Stimulated activated CD8-positive, alpha-beta memory T cell treated with anti-CD3 and anti-CD28 coated beads, Interleukin-4, amount 100 ng/mL, for 48 hours (primary cell): ENCODE measurements around the gene RAPGEF5.

Source experiments
- DNase-seq: peaks from one replicate; pipeline ENCODE4 v3.0.0-alpha.2; 2020

RAPGEF5 gene

DNA sequence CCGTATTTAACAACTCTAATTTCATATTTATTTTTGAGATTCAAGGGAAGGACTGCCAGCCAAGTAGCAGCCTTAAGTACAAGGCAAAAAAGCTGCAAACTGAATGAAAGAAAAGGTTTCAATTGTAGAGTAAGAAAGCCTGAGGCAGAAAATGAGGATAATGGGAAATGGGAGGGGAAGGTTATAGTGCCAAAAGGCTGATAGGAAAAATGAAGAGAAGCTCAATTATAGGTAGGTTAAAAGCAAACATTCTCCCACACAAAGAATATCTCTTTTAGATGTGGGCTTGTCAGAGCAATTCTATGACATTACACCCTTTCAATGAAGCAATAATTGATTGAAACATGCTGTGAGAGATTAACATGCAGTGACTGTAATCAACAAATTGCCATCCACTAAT, 175.3 kb downstream of the RAPGEF5 start:
- no peak for DNase-seq

DNA sequence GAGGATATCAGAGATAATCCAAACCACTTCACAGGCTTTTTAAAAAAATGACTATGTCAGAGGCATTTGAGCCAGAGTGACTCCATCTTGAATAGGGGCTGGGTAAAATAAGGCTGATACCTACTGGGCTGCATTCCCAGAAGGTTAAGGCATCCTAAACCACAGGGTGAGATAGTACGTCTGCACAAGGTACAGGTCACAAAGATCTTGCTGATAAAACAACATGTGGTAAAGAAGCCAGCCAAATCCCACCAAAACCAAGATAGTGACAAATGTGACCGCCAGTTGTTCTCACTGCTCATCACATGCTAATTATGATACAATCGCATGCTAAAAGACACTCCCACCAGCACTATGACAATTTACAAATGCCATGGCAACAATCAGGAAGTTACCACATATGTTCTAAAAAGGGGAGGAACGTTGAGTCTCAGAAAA, 177.5 kb downstream of the RAPGEF5 start:
- no peak for DNase-seq

DNA sequence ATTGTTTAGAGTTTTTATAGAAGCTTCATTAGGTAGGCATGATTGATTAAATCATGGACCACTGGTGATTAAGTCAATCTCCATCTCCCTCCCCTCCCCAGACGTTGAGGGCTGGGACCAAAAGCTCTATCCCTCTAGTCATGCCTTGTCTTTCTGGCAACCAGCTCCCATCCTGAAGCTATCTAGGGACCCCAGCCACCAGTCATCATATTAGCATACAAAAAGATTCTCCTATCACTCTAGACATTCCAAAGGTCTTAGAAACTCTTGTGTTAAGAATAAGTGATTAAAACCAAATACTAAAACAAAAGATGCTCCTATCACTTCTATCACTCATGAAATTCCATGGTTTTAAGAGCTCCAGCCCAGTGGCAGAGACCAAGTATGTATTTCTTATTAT, 178.2 kb downstream of the RAPGEF5 start:
- no peak for DNase-seq

DNA sequence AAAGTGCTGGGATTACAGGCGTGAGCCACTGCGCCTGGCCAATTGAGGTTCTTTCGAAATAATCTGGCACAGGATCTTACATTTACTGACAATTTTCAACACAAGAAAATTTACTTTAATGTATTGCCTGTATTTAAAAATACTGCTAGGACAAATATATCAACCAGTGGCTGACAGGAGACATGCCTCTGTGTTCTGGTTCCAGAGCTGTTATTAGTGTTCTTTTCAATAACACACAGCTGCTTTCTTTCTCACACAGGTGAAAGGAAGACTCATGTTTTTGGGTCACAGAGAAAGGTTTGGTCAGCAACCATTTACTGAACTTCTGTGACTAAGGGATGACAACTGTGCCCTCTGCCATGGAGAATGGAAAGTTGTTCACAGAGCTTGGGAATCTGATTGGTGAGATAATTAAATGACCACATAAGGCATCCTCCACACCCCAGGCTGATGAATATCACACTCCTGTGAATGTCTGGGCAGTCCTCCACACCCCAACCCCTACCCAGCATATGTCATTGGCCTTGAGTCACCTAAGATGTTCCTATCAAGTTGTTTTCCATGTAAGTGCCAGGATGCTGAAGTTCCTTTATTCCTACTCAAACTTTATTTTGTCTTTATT, 180.1 kb downstream of the RAPGEF5 start:
- DNase-seq, result no peak

DNA sequence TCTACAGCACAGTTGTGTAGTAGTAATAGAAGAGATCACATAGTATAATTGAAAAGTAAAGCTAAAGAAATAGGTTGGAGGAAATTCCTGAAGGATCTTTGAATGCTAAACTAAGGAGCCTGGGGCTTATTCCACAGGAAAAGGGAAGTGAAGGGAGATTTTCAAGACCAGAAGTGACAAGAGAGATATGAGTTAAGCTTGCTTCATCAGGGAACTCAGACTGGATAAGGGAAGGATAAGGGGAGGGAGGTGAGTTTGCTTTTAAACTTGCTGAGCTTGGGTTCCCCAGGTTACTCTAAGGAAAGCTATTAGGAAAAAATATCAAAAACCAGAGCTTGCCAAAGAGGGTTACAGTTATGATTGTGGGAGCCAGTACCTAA, 182.4 kb downstream of the RAPGEF5 start:
- no peak for DNase-seq

DNA sequence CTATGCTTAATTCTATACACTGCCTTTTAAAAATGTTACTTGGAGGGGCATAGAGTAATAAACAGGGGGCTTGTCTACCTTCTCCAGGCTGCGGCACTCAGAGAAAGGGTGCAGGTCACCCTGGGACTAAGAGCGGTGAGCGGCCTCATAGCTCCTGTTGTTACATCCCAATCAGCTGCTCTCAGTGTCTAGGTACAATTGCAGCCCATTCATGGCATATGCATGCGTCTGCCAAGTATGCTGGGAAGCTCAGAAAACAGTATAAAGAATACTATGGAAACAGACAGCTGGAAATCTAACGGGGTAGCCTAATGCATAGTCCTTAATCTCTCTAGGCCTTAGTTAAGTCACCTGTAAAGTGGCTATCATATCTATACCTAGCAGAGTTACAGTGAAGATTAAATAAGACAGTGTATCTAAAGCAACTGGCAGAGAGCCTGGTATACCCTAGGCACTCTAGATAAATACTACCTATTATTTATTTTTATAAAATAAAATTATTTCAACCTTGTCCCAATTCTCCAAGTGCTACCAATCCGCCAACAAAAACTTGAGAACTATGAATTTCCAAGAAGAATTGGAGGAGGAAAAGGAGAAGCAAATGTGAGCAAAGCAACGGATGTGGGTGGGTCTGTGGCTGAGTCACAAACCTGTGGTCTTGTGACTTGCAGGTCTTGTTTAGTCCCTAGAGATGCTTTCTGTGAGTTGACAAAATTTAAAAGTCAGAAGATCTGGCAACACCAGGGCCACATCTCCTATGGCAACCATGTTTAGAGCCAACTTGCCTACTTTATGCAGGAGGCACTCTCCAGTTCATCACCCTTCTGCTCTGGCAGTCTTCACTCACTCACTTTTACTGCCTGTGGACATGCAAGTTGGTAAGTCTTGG, 183.0 kb downstream of the RAPGEF5 start:
- peak; percentile 34 for DNase-seq

DNA sequence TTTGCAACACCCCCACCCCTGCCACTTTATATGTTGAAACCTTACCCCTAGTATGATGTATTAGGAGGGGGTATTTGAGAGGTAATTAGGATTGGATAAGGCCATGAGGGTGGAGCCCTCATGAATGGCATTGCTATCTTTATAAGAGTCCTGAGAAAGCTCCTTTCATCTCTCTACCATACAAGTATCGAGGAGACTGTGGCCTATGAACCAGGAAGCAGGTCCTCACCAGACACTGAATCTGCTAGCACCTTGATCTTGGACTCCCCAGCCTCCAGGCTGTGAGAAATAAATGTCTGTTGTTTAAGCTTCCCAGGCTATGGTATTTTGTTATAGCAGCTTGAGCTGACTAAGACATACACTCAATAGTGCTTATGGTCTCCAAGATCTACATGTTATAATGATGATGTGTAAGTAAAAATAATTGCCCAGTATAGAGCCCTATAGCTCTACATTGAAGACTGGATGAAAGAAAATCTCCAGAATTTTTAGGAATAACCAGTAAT, 188.8 kb downstream of the RAPGEF5 start:
- no peak for DNase-seq

DNA sequence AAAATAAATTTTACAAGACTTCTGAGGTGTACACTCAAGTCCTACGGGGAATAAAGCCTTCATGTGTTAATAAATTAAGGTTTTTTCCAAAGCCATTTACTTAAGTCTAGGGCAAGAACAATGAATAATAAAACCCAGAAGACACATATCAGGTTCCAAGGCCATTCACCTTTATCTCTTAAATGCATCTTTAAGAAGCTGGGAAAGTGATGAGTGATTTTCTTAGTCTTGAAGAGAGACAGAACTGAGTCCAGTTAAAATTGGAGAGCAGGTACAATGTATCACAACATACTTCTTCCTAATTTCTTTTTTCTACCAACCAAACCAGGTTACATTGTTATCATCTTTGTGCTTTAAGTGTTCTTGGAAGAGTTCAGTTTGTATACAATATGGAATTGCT, 189.5 kb downstream of the RAPGEF5 start:
- no peak for DNase-seq

DNA sequence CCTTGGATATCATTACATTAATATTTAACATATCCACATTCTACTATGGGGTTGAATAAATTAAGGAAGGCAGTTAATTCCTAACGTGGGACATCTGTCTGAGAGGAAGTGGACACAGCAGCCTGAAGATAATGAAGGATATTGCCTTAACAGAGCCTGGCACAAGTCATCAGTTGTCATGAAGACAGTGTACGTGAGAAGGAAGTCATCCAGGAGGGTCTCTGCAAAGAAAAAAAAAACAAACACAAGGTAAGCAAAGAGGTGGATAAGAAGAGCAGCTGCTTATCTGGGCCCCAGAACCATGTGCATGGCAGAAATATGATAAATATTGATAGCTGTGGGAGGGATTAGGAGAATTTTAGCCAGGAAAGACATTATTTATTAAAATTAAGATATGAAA, 190.0 kb downstream of the RAPGEF5 start:
- DNase-seq, result no peak

DNA sequence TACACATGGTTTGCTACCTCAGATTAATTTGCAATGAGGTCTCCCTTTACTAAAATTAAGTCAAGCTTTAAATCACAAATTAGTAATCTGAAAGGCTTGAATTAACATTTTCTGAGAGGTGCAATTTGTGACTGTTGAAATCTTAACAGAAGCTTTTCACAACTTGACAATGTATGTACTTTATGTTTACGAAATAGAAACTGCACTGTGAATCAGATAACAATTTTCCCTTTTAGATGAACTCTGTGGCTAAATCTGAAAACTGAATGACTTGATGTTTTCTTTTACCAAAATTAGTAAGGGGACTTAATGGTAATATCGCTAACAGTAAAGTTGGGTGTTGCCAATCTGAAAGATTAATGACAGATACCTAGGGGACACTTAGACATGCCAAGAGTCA, 197.6 kb downstream of the RAPGEF5 start:
- DNase-seq, result no peak

DNA sequence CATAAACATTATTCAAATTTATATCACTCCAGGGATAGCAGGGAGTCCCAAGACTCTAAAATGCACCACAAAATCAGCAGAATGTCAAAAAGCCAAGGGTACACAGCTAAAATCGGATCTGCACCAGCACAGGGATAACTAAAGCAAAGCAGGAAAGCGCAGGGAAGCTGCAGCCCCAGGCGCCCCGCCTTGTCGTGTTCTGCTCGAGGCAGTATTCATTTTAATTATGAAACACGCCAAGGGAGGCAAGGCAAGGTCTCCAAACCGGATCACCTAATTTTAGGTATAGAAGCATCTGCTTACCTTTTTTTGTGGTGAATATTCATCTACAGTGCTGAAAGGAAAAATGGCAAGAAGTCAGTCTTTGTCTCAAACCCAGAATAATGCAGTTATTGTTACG, 199.4 kb downstream of the RAPGEF5 start:
- DNase-seq, result no peak

DNA sequence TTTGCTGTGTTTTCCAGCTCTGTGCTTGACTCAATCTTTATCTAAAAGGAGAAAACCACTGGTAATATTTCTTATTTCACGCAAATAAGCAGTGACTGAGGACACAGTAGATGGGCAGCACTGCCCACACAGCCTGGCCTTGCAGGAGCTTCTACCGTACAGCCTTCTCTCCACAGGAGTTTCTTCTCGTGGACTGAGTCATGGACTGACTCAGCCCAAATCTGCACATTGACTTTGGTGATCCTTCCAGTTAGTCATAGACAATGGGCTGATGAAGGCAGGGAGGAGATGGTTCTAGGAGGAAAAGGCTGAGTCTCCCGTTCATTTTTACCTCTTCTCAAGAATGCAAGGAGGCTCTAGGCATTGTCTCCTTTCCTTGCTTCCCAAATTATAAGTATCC, 200.7 kb downstream of the RAPGEF5 start:
- DNase-seq, result no peak

DNA sequence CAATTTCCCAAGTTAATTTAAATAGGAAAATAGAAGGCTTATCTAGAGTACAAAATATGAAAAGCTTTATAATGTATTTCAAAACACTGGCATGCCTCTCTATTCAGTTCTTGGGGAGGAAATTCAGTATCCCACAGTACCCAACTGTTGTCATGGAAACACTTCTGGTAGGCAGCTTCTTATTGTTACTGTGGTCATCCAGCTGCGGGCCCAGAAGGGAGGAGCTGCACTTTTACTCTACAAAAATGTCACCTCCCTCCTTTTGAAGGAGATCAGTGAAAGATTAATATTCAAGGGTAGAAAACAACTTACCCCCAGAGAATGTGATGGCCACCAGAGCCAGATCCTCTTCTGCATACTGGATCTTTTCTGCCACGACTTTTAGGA, 202.8 kb downstream of the RAPGEF5 start:
- no peak for DNase-seq

DNA sequence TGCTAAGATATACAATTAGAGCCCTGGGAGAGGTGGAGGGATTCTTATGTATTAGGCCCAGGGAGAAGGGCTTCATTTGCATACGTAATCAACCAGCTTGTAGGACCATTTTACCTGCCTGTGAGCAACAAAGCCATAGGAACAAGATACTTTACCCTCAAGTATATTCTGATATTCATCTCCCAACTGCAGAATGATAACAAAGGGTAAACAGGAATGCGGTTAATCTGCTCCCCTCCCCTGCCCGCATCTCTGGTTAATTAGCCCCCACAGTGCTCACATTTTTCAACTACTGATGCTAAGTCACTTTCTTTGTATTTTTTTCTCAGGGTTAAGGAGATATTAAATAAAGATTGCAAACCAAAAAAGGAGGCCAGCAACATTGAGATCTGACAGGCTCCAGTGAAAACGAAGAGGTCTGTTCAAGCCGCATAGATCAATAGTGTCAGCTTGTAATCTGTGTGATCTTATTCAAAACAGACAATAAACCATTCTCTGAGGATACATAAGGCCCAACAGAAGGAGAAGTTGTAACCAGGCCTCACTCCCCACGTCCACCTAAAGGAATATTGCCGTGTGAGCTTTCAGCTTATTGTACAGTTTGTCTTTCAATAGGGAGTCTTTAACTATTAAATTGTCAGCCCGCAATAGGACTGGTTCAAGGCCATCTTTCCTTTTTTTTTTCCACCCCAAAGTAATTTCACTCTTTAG, 203.4 kb downstream of the RAPGEF5 start:
- DNase-seq, result no peak

DNA sequence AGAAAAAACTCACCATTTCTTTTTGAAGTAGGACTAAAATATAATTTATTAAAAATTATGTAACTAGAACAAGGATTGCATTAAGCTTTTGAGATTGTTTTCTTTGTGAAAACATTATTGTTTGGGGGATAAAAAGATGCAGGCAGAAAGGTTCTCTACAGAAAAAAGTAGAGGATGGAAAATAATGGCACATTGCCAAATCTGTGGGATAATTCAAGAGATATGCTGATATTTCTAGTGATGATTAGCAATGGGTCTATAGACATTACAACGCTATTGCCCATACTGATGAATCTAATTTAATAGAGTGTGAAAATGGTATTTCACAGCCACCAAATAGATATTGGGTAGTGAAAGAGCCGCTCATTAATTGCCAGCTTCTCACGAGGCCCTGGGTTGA, 204.3 kb downstream of the RAPGEF5 start:
- no peak for DNase-seq

DNA sequence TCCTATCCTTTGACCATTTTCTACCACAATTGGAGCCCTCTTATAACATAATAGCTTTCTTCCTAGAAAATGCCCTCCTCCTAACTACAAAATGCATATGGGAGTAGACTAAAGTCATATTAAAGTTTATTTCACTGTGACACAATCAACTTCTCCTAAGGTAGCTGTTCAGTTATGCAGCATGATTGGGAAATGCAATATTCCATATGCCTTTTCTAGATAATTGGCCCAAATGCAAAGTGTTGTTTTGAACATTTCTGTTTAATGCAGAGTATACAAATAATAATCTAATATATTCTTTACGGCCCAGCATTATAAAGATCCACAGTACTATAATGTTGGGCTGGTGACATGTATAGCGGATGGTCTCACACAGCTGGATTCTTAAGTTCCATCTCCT, 205.1 kb downstream of the RAPGEF5 start:
- no peak for DNase-seq

DNA sequence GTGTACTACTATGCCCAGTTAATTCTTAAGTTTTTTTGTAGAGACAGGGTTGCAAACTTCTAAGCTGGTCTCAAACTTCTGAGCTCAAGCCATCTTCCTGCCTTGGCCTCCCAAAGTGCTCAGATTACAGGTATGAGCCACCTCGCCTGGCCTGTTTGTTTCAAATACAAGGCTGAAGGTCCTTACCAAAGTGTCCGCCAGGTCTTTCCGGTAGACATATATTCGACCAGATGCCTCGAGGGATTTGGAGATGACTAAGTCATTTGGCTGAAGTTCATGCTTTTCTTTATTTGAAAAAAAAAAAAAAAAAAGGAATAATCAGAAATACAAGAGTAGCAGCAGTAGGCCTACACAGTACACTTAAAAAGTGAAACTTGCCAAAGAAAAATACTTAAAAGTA, 206.7 kb downstream of the RAPGEF5 start:
- DNase-seq, result no peak

DNA sequence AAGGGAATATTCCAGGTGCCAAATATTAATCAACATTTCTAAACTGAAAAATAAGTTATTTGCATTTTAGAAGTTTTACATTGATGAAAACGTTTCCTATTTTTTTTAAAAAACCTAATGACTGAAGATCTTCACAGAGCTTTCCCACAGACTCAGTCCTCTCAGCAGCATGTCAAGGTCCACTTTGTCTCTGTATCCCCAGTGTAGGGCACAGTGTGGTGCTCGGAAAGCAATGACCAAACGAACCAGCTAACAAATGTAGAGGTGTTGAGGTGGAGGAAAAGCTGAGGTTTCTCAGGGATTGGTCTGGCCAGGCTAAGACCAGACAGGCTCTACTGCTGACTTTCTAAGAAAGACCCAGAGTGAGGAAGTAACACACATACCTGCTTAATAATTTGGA, 209.1 kb downstream of the RAPGEF5 start:
- no peak for DNase-seq

DNA sequence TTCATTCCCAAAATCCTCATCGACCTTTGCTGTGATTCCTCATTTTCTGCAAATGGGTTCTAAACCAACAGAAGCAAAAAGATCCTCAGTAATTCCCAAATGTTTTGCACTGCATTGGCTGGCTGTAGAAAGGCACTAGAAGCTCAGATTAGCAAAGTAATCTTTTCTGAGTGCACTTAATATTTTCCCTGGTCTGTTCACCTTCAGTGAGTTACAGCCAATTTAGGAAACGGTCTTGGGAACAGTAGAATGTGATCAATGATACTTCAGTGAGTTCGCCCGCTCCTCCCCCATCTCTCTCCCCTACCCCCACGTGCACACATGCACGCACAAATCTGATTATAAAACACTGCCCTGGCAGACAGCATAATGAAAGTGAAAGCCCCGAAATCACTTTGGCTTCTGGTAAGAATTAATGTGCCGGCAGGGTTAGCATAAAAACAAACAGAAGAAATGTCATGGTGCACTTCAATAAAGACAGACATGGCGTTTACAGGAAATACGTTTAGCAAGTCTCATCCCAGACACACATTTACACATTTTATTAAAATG, 209.9 kb downstream of the RAPGEF5 start:
- DNase-seq, result no peak

DNA sequence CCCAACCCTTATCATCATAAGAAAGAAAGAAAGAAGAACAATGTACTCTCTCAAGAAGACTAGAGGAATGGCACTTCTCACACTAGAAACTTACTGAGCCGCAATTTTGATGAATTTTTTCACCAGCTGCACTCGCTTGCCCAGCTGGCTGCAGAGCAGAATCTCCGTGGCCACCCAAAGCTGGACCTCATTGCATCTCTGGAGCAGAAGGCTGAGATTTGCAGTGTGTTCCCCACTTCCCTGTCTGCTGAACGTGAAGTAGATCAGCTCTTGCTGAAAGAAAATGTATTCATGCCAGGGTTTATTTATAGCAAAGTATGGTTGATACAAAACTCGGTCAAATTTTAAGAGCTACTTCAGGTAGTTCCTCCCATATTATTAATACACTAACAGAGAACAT, 212.0 kb downstream of the RAPGEF5 start:
- no peak for DNase-seq

DNA sequence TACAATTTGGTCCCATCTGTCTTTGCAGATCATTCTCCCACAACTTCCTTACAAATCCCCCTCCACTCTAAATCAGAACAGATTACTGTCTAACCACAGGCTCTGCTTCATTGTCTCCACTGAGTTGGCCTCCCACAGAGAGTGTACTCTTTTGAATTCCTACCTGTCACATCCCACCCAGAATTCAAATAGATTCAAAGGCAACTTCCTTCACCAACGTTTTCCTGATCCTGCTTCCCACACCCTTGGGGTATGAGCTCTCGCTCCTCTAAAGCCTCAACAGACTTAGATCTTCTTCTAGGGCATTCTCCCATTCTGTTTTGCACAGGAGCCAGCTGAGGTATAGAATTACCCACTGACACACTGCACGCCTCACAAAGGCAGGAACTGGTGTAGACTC, 213.5 kb downstream of the RAPGEF5 start:
- no peak for DNase-seq

DNA sequence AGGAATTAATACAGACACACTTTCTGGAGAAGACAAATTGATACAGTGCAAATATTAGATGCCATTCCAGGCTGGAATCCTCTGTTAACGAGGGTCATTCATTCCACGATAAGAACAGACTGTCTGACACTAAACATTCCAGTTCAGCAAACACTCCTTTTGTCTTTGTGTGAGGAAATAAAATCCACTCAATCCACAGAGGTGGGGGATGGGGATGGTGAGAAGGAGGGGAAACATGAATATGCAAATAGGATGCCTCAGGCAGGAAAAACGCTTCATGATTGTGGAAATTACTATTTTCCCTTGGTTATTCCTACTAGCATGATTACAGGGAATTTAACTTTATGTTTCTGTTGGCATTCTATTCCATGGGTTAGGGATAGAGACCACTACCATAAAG, 214.4 kb downstream of the RAPGEF5 start:
- no peak for DNase-seq

DNA sequence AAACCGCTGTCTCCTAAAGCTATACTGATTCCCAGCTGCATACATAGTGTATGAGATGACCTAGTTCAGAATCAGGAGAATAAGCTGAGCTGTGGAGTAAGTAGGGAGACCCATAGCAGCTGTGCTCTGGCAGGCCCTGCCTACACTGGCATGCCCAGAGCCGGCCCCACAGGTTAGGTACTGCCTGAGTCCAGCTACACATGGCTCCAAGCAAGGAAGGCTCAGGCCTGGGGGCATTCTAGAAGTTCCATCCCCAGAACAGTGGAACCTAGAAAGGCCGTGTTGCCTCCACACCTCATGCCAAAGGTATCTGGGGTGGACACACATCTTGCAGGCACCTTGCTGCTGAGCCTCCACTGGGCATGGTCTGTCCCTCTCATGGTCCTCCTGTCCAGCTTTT, 215.6 kb downstream of the RAPGEF5 start:
- no peak for DNase-seq

DNA sequence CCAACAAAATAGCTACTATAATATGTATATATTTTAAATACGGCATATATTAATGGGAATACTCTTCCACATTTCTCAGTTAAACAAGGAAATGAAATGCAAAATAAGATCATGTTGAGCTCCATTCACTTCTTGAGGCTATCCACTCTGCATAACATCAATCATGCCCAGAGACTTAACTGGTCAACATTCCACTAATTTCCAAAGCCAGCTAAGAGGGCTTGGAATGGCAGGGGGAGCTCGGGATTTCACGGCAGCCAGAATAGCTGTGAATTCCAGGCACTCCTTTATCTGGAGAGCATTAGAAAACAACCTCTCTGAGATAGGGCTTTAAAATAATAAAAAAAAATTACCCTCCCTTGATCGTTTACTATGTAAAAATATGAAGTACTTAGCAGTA, 216.4 kb downstream of the RAPGEF5 start:
- DNase-seq, result no peak
